Ecto neural progenitor cell (in vitro differentiated cells): ENCODE results near the gene ZNF732.
"Not testable (repeated sequence)": the region's sequence is repeated elsewhere in the genome, so short reads cannot be mapped to it uniquely, and the experiment has no call there.

Source experiments
- DNase-seq: peaks from one replicate; pipeline ENCODE4 v3.0.0-alpha.2; 2018; ENCODE audit warnings: low spot score

Gene ZNF732

DNA sequence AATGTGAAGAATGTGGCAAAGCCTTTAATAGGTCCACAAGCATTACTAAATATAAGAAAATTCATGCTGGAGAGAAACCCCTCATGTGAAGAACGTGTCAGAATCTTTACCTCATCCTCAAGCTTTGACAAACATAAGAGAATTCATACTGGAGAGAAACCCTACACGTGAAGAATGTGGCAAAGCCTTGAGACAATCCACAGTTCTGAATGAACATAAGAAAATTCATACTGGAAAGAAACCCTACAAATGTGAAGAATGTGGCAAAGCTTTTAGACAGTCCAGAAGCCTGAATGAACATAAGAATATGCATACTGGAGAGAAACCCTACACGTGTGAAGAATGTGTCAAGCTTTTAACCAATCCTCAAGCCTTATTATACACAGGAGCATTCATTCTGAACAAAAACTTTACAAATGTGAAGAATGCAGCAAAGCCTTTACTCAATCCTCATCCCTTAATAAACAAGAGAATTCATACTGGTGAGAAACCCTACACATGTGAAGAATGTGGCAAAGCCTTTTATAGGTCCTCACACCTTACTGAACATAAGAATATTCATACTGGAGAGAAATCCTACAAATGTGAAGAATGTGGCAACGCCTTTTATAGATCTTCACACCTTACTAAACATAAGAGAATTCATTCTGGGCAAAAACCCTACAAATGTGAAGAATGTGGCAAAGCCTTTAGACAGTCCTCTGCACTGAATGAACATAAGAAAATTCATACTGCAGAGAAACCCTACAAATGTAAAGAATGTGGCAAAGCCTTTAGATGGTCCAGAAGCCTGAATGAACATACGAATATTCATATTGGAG is 51.1 kb downstream of the ZNF732 start:
- DNase-seq, result no peak

DNA sequence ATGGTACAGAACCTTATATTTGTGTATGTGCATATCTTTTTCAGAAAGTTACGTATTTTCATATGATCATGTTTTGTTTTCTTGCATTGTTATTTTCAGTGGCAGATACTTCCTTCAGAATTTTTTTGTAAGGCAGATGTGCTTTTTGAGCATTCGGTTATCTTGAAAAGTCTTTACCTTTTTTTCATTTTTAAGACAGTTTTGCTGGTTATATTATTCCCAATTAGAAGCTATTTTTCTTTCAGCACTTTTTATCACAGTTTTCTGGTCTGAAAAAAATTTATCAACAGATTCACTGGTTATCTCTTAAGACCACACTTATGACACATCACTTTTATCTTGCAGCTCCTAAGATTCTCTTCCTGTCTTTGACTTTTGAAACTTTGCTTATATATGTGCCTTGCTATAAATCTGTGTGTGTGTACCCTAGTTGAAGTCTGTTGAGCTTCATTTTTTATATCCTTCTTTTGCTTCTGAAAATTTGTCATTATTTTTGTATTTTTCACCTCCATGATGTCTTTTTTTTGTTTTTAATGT is 53.1 kb downstream of the ZNF732 start:
- no peak for DNase-seq

DNA sequence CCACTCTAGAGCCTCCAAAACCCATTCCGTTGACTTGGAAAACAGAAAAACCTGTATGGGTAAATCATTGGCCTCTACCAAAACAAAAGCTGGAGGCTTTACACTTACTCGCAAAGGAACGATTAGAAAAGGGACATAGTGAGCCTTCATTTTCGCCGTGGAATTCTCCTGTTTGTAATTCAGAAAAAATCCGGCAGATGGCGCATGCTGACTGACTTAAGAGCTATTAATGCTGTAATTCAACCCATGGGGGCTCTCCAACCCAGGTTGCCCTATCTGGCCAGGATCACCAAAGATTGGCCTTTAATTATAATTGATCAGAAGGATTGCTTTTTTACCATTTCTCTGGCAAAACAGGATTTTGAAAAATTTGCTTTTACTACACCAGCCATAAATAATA is 60.8 kb downstream of the ZNF732 start:
- no peak for DNase-seq

DNA sequence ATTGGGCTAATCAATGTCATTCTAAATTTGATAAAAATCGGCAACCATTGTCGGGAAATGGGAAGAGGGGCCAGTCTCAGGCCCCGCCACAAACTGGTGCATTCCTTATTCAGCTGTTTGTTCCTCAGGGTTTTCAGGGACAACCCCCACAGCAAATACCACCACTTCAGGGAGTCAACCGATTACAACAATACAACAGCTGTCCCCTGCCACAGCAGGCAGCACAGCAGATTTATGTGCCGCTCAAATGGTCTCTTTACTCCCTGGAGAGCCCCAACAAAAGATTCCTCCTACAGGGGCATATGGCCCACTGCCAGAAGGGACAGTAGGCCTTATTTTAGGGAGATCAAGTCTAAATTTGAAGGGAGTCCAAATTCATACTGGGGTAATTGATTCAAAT is 61.8 kb downstream of the ZNF732 start:
- no peak for DNase-seq

DNA sequence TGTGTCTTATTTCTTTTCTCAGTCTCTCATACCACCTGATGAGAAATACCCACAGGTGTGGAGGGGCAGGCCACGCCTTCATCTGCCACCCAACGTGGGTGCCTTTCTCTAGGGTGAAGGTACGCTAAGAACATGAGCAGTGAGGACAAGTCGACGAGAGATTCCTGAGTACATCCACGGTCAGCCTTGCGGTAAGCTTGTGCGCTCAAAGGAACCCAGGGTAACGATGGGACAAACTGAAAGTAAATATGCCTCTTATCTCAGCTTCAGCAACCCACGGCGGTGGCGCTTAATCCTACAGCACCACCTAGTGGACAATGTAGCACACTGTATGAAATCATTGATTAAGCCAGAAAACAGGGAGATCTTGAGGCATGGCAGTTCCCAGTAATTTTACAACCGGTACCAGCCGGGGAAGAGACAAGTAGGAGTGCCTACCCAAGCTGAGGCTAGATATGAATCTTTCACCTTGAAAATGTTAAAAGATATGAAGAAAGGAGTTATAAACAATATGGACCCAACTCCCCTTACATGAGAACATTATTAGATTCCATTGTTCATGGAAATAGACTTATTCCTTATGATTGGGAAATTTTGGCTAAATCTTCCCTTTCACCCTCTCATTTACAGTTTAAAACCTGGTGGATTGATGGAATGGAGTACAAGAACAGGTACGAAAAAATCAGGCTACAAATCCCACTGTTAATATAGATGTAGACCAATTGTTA is 63.0 kb downstream of the ZNF732 start:
- no peak for DNase-seq

DNA sequence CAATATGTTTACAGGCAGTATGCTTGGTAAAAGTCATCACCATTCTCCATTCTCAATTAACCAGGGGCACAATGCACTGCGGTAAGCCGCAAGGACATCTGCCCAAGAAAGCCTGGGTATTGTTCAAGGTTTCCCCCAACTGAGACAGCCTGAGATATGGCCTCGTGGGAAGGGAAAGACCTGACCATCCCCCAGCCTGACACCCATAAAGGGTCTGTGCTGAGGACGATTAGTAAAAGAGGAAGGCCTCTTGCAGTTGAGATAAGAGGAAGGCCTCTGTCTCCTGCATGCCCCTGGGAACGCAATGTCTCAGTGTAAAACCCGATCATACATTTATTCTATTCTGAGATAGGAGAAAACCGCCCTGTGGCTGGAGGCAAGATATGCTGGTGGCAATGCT is 63.9 kb downstream of the ZNF732 start:
- DNase-seq, result not testable (repeated sequence)

DNA sequence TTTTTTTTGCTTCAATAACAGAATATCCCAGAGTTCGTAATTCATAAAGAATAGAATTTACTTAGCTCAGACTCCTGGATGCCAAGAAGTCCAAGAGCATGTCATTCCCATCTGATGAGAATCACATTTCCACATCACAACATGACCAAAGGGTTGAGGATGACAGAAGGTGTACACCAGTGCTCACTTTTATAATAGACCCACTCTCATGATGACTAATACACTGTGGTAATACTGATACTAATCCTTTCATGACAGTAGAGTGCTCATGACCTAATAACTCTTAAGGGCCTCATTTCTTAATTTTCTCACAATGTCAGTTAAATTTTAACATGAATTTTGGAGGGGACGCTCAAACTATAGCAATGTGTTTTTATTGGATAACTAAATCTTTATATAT is 69.2 kb downstream of the ZNF732 start:
- DNase-seq, result no peak

DNA sequence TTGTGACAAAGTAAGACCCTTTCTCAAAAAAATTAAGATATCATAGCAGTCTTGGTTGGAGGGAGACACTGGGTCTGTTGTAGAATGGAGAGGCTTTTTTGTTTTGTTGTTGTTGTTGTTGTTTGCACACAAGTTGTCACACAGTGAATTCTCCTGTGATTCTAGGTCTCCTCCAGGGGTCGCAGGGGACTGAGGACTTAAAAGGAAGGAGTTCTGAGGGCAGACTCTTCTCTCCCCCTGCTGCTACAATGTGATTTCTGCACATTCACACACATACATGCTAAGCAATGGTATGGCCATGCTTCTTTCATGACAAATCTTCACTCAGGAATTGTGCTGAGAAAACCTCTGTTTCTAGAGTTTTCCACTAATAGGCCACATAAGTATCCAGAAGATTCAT is 71.1 kb downstream of the ZNF732 start:
- no peak for DNase-seq

DNA sequence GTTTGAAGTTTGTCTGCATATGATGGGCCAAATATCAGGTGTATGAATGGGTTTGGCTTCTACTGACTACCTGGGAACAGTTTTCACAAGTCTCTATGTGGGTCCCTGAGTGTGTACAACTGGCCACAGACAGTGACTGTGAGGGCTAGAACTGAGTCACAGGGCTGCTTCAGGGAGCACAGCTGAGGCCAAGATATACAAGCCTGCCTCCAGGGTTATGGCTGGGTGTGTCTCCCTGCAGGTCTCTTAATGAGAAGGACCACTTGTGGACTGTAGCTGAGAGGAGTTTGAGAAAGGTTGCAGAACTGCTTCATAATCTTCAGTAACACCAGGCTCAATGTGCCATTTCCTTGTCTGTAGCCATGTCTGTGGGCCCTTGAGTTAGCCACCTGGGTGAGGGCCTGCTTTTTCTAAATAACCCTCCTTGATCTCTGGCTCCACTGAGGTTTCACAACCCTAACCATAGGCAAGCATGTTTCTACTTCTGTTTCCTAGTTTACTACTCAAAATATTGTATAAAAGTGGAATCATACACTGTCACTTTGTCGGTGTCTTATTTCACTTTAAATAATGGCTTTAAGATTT is 81.3 kb downstream of the ZNF732 start:
- no peak for DNase-seq
